ENCODE measurements around the gene P4HTM.
"Not testable (repeated sequence)": the region's sequence is repeated elsewhere in the genome, so short reads cannot be mapped to it uniquely, and the experiment has no call there.

The P4HTM gene

GRCh38 chr3:48984663-48985062 lies 5.4 kb upstream of the P4HTM start:
- no peak for DNase-seq

GRCh38 chr3:48985831-48986376 lies 4.1 kb upstream of the P4HTM start:
- DNase-seq, result no peak

DNA sequence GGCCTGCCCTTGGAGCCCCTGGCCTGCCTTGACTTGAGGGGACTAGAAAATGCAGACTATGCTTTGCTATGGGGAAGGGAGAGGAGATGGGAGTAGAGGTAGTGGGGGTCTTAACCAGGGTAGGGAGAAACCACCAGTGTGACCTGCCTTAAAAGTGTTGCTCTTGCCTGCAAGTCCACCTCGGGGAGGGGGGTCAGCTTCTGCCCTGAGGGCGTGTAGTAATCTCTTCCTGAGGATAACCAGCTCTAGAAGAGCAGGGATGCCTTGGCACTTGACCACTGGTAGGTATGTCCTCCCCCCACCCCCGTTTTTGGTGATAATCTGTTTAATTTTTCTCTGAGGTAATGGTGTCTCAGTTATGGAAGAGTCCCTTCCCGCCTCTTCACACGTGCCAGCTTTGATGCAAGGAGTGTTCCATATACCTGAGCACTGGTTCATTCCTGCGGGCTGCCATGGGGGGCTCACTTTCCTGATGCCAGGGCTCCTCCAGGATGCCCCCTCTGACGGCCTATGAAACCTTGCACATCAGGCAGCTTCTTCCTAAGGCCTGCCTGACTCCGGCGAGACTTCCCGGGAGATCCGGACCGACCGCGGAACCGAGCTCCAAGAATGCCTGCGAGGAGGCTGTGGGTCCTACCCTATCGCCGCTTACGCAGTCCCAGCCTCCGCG lies 780 bp upstream of the P4HTM start:
- no peak for DNase-seq

DNA sequence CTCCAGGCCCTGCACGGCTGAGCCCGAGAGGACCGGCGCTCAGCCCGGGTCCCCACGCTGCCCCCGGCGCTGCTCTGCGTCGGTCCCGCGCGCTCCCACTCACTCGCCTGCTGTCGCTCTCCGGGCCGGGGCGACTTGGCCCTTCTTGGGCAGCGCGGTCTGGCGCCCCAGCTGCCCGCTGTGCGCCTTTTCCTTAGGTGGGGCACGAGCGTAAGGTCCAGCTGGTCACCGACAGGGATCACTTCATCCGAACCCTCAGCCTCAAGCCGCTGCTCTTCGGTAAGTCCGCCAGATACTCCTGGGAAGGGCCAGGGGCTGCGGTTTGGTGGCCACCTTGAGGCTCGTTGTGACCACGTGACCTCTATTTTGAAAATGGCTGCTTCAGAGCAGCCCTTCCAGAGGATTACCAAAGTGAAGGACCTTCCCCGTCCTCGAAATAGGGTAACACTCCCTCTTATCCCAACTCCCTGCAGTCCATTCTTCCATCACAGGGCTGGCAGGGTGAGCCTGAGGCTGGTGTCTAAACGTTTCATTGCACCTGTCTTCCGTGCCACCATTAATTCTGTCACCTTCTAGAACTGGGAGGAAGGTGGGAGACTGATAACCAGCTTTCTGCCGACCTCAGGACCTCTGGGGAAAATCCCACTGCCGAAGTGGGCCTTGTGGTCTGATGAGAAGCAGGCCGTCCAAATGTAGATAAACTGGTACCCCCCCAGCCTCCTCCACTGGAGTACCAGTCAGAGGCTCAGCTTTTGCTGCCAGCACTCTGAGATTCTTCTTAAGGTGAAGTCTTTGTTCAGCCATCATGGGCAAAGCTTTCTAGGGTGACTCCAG lies 812 bp downstream of the P4HTM start:
- DNase-seq, result no peak

GRCh38 chr3:48991851-48992545 lies 2.0 kb downstream of the P4HTM start:
- no peak for DNase-seq

DNA sequence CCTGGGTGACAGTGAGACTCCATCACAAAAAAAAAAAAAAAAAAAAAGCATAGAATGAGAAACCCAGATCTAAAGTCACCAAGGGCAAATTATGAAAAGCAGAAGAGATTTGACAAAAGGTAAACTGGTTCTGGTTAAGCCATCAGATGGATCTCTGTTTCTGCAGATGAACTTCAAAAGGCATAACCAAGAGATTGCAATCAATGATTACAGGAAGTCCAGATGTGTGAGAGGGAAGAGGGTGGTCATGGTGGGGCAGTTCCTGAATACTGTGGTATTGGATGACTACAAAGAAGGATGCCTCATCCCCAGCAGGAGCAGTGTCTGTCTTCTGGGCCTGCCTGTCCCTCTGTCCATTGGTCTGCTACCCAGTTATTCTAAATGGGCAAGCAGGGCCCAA lies 3.8 kb downstream of the P4HTM start:
- DNase-seq, result no peak

GRCh38 chr3:48996640-48997039 lies 6.6 kb downstream of the P4HTM start:
- DNase-seq, result no peak

- DNase-seq, result no peak
These were observed 7.1 kb downstream of the P4HTM start for GRCh38 chr3:48997102-48997635.

DNA sequence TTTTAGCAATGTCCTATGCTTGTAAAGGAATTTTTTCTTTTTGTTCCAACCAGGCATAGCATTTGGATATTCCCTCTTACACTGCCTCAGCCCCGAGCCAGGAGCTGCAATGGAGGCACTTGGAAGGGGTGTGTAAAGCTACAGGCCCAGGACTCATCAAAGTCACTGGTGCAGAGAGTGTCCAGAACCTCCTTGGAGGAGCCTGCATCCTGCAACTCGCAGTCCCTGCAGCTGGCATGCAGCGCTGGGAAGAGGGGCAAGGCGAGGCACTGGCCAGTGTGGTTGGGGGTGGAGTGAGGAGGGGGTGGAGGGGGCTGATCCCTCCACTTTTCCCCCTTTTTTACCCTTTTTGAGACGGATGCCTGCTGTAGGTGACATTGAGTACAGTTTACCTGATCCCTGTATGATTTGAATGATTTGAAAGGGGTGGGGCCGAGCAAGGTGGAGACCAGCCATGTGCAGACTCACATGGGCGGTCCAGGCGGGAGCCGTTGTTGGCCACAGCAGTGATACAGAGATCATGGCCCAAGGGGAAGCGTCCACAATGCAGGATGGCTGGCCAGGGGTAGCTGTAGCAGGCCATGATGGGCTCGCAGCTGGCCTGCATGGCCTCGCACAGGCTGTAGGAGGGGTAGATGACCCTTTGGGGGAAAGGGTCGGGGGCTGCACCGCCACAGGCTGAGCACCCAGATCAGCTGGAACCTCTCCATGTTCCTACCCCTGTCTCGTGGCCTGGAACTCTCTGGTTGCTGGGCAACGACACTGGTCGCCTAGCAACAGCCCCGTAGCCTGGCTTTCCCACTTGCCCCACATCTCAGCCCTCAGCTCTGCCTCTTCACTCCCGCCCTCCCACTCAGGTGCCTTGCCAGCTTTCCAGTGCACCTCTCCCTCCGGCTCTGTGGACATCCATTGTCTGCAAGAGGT lies 7.9 kb downstream of the P4HTM start:
- DNase-seq, result no peak

DNA sequence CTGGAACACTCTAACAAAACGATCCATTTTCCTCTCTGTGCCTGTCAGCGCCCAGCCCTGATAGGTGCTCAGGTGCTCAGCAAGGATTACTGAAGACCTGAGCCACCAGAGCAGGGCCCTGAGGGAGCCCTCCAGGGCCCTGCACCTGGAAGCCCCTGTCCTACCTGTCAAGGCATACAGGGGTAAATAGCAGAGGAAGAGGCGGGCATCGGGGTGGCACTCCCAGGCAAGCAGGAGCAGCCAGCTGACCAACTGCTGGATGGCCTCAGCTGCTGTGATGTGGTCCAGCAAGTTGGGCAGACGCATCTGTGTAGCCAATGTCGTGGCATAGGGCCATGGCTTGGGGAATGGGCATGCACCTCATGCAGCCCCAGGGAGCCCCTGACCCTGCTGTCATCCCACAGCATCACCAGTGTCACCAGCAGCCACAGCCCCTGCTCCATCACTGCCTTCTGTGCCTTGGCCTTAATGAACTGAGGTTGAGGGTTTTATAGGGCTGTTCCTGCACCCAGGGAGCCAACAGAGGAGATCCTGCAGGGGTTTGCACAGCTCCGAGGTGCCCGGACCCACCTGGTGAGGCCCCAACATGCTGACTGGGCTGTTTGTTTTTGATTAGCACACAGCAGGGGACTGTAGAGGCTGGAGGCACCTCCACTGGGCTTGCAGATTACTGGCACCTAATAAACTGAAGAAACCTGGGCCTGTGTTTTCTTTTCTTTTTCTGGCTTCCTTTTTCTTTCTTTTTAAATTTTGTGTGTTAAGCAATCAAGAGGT lies 9.2 kb downstream of the P4HTM start:
- no peak for DNase-seq

- no peak for DNase-seq
These were observed 11.1 kb downstream of the P4HTM start for GRCh38 chr3:49001155-49001554.

- DNase-seq, result no peak
These were observed 14.6 kb downstream of the P4HTM start for GRCh38 chr3:49004352-49005302.

DNA sequence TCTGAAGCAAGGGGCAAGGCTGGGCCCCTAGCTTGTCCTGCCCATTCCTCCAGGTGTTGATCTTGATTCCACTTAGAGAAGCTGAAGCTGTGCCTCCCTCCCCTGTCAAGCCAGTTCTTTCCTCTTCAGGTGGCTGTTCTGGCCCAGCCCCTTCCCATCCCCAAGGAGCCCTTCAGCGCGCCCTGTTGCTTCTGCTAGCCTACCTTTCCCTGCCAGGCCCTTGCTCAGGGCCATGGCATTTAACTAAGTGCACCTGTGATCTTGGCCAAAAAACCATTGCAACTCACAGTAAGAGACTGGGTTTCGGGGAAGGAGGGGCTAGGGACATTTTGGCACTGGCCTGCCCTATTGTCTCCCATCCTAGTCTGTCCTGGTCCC lies 15.3 kb downstream of the P4HTM start:
- DNase-seq, result no peak

DNA sequence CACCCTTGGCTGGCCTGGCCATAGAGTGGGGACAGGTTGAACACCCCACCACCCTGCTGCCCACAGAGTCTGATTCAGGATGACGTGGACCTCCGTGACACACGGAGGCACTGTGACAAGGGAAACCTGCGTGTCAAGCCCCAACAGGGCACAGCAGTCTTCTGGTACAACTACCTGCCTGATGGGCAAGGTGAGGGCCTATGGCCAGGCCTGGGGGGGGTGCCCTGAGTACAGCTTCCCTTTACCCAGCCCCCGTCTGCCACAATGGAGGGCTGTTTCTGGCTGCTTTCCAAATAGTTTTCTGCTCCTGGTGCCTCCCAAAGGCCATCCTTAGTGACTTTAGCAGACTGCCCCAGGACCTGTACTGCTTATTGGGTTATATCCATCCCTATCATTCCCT lies 16.0 kb downstream of the P4HTM start:
- no peak for DNase-seq

DNA sequence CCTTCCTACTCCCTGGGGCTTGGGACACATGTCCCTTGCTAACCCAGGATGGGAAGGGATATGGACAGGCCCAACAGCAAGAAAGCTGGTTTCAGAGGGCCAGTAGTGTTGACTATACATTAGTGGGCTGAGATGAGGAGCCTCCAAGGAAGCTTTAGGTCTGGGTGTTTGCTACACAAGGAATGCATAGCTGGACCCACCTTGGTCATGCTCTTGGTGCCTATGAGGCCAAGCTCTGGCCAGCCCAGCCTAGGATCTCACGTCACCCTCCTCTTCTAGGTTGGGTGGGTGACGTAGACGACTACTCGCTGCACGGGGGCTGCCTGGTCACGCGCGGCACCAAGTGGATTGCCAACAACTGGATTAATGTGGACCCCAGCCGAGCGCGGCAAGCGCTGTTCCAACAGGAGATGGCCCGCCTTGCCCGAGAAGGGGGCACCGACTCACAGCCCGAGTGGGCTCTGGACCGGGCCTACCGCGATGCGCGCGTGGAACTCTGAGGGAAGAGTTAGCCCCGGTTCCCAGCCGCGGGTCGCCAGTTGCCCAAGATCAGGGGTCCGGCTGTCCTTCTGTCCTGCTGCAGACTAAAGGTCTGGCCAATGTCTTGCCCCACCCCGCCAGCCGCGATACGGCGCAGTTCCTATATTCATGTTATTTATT lies 16.5 kb downstream of the P4HTM start:
- no peak for DNase-seq

GRCh38 chr3:49007068-49007770 lies 17.2 kb downstream of the P4HTM start, which contains the start of gene WDR6:
TSS of gene WDR6 (plus strand) at chr3:49007391. CDS start at chr3:49007432, 41 bp downstream.
- peak; percentile 90 for DNase-seq

GRCh38 chr3:49007771-49008528 lies 17.9 kb downstream of the P4HTM start:
- DNase-seq, result no peak

- not testable (repeated sequence) for DNase-seq
These were observed 18.6 kb downstream of the P4HTM start for GRCh38 chr3:49008627-49009026.

Data from NCI-H524 treated with DMSO at 0.1 percent for 48 hours (cell line).